CD4-positive, alpha-beta T cell treated with Interleukin-12 subunit alpha and Interleukin-12 subunit beta, for 1 hour (primary cell): ENCODE results near the gene PCDHA1.

ENCODE experiments used
- DNase-seq: peaks from one replicate; pipeline ENCODE4 v3.0.0-alpha.2; 2020

The PCDHA1 gene

GRCh38 chr5:140996060-140996459 lies 210.1 kb downstream of the PCDHA1 start:
- no peak for DNase-seq

GRCh38 chr5:140998921-140999410 lies 213.0 kb downstream of the PCDHA1 start:
- DNase-seq = no peak

- DNase-seq = no peak
These were observed 215.5 kb downstream of the PCDHA1 start for GRCh38 chr5:141001446-141001843.

DNA sequence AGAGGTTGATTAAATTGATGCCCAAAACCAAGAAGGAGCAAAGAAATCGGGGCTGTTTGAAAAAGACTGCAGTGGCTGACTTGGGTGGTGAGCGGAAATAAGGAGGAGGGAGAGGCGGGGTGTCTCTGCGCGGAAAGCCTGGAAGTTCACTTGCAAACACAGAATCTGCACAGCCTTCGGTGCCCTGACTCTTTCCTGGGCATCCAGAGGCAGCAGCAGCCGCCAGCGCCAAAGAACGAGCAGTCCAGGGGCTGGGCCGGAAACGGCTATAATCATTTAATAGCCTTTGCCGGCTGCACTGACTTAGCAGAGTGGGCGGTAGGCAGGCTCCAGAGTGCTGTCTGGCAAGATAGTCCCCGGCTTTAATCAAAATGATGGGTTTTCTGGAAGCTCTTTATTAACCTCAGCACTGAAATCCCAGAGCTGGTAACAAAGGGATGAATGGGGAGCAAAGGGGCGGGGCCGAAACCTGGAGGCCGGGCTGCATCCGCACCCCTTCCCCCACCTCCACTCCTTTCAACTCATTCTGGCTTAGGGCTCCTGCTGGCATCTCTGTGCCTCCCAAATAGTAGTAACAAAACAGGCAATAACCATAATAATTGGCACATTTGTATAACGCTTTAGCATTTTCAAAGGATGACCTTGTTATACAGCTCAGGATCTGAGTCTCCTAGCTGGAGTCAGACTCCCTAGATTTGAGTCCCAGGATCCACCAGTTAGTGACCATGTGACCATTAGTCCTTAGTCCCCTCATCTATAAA lies 216.1 kb downstream of the PCDHA1 start:
- DNase-seq = no peak

- DNase-seq = no peak
These were observed 216.6 kb downstream of the PCDHA1 start for GRCh38 chr5:141002605-141002965.

GRCh38 chr5:141003031-141003430 lies 217.1 kb downstream of the PCDHA1 start:
- DNase-seq = no peak

DNA sequence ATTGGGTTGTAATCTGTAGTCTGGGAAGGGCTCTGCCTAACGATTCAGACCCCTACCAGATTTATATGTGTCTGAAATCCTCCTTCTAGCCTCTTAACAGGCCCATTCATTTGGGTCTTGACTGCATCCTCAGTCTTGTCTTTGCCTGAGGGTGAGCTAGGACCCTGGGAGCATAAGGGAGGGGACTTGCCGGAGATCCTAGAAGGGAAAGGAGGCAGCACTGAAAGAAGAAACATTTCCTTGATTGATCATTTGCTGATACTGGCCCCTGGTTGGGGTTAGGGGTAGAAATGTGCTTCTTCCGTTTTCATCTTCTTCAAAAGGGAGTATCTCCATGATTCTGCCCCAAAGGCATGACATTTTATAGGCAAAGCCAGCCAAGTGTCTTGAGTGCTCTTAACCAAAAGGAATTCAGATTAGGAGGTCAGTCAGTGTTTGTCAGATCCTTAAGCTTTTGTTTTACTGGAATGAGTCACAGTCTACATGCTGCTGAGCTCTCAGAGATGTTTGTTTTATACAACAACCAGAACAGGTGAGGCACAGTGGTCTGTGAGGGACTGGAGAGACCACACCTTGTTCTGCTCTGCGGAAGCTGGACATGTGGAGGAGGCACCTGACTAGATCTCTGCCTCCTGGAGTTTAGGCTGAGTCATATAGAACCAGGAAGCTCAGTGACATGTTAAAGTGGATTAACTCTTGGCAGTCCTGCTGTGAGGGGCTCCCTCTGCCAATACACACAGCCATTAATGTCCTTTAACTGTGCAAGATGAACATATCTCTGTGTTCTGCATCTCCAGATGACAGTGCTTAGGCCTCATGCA lies 218.1 kb downstream of the PCDHA1 start:
- no peak for DNase-seq

GRCh38 chr5:141007791-141008190 lies 221.9 kb downstream of the PCDHA1 start:
- no peak for DNase-seq

GRCh38 chr5:141010047-141010793 lies 224.3 kb downstream of the PCDHA1 start:
- no peak for DNase-seq

GRCh38 chr5:141017943-141018342 lies 232.0 kb downstream of the PCDHA1 start:
- no peak for DNase-seq

GRCh38 chr5:141022384-141022783 lies 236.4 kb downstream of the PCDHA1 start:
- DNase-seq = no peak

- no peak for DNase-seq
These were observed 245.1 kb downstream of the PCDHA1 start for GRCh38 chr5:141031006-141031405.

GRCh38 chr5:141032626-141033025 lies 246.7 kb downstream of the PCDHA1 start:
- no peak for DNase-seq

- DNase-seq = no peak
These were observed 253.1 kb downstream of the PCDHA1 start for GRCh38 chr5:141039061-141039460.

DNA sequence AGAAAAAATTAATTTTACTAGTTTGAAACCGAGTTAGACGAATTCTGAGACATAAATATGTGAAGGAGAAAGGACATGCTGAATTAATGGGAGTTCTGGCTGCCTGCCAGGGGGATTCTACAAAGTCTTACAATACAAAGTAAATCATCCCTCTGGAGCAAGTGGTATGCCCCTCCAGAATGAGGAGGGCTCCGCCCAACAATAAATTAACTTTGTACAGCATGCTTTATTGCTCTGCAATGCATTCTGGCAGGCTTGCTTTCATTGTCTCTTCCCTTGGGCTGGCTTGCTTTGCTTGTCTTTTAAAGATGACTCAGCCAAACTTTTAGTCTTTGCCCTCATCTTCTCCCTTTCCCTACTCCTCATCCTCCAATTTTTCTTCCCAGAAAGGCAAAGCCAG lies 253.6 kb downstream of the PCDHA1 start:
- no peak for DNase-seq

GRCh38 chr5:141040093-141040770 lies 254.3 kb downstream of the PCDHA1 start:
- no peak for DNase-seq

DNA sequence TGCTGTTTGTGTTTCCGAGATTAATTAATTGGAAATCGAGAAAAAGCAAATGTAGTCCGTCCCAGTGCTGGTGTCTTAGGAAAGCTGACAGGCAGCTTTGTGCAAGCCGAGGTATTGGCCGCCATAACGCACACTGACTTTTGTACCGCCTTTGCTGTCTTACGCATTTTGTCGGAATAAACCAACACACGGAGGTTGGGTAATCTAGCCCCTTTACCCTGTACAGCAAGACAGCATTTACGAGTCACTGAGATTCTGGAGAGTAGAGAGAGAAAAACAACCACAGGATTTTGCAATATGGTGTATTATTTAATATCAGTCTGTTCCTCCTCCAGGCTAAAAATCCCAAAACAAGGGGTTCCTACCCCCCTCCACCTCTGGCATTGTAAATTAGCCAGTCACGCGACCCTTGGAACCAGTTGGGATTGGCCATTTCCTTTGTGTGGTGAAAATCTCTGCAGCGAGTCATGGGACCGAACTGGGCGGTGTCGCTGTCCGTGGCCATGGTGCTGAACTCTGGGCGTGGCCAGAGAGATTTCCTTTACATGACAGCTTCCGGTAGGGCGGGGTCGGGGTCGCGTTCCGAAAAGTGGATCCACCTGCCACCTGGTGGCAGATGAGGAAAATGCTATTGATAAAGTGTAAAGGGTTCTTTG lies 255.0 kb downstream of the PCDHA1 start:
- peak; percentile 64 for DNase-seq

DNA sequence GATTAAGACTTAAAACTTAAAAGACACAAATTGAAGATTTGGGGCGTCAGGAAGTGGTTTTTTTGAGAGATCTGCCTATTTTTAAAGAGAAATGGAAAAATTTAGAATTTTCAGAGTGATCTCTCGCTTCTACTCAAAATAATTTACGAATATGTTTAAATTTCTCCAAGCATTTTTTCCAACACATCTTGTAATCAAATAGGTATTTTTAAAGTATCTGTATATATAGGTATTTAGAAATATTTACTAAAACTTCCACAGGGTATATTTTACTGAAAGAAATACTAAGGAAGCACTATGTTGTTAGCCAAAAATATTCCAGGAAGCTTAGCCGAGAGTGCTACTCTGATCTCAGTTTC lies 255.5 kb downstream of the PCDHA1 start:
- DNase-seq = no peak

- no peak for DNase-seq
These were observed 256.6 kb downstream of the PCDHA1 start for GRCh38 chr5:141042555-141042954.

DNA sequence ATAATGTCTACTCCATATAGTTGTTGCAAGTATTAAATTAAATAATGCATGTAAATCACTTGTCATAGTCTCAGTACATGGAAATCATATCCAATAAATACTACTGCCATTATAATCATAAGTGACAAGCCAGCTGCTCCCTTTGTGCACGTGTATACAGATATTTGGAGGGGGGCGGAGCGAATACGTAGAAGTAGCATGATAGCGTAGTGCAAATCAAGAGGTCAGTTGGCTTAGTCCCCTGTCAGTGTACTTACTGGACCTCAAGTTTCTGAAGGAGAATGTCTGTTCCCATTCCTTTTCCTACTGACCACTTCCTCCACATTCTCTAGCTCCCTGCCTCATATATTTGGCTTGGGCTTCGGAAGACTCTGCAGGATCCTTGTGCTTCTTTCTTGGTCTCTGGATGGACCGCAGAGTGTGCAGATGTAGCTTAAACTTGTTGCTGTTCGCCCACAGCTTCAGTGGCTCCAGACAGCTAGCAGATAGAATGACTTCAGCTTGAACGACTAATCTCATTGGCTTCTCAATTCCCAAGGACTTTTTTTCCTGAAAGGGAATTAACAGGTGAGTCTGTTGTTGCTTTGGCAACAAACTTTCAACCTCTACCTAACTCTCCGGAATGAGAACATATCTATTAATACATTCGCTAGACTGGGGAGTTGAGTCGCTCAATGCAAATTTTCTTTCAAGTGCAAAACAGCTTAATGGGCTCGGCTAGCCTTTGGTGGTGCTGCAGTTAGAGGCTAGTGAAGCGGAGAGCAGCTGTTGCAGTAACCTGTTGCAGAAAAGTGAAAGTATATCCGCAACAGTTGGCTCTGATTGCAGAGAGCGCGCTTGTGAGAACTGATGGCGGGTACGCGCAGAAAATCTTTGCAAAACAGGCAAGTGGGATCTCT lies 264.9 kb downstream of the PCDHA1 start, which contains the start of gene PCDHB1:
PCDHB1 (plus strand) TSS at position 753 of the 899 bp plus-strand sequence; CDS start at position 850, 97 bp downstream.
- no peak for DNase-seq

DNA sequence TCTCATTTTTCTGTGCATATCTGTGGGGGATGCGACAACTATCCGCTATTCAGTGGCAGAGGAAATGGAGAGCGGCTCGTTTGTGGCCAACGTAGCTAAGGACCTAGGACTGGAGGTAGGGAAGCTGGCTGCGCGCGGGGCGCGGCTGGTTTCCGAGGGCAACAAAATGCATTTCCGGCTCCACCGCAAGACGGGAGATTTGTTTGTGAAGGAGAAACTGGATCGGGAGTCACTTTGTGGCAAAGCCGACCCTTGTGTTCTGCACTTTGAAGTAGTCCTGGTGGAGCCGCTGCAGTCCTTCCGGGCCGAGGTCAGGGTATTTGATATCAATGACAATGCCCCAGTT lies 265.6 kb downstream of the PCDHA1 start:
- DNase-seq = no peak
